ENCODE results near the gene ARID4B.

DNA sequence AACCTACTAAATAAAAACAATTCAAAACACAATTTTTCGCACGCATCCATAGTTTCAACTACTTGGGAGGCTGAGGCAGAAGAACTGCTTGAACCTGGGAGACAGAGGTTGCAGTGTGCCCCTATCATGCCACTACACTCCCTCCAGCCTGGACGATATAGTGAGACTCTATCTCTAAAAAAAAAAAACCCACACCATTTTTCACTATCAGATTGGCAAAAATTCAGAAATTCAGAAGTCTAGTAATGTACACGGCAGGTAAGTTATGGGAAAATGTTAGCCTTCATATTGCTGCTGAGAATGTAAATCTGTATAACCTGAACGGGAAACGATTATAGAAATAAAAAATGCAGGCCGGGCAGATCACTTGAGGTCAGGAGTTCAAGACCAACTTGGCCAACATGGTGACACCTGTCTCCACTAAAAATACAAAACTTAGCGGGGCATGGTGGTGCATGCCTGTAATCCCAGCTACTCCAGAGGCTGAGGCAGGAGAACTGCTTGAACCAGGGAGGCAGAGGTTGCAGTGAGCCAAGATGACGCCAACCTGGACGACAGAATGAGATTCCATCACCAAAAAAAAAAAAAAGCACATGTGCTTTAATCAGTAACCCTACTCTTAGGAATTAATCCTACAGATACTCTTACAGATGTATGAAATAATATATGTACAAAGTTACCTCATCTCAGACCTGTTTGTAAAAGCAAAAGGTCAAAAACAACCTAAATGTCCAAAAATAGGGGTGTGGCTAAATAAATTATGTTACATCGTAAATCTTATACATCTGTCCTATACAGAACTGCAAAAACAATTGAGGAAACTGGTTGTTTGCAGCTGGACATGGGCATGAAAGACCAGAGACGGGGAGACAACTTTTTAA, 37.9 kb downstream of the ARID4B start:
- TF ChIP-seq, protein P1, sequence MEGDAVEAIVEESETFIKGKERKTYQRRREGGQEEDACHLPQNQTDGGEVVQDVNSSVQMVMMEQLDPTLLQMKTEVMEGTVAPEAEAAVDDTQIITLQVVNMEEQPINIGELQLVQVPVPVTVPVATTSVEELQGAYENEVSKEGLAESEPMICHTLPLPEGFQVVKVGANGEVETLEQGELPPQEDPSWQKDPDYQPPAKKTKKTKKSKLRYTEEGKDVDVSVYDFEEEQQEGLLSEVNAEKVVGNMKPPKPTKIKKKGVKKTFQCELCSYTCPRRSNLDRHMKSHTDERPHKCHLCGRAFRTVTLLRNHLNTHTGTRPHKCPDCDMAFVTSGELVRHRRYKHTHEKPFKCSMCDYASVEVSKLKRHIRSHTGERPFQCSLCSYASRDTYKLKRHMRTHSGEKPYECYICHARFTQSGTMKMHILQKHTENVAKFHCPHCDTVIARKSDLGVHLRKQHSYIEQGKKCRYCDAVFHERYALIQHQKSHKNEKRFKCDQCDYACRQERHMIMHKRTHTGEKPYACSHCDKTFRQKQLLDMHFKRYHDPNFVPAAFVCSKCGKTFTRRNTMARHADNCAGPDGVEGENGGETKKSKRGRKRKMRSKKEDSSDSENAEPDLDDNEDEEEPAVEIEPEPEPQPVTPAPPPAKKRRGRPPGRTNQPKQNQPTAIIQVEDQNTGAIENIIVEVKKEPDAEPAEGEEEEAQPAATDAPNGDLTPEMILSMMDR (IDR thresholded peaks at IDR 0.05) = no peak
- TF ChIP-seq POLR2A (IDR thresholded peaks at IDR 0.05) (no peak), EP300 (IDR thresholded peaks at IDR 0.05) (no peak)
